CD4-positive, alpha-beta T cell (primary cell): Measurements from ENCODE around the gene FAM3A. TPM values are rescaled to one million over a fixed set of nuclear protein-coding genes. Genes with fewer than 3 reads are reported as not detected.
A peak's percentile ranks its signal among the peaks of the same experiment; 100 is the strongest.

Experiments
- ATAC-seq: fragments of 200-7000 bp; cut with Tn5 transposase; one replicate; pipeline ENCODE4 v1.10.0; 2022; ENCODE audit warnings: mild to moderate bottlenecking; ENCODE audit not compliant: poor library complexity
- CTCF ChIA-PET: fragments of 350-600 bp; sonication (Branson Sonifier 250); formaldehyde crosslinking; loops from one replicate; lab custom pipeline; 2021; ENCODE audit warnings: antibody characterized with exemption, inconsistent platforms; lab: Charles Lee
- POLR2A ChIA-PET: fragments of 350-600 bp; sonication (Branson Sonifier 250); formaldehyde crosslinking; loops from one replicate; lab custom pipeline; 2021; ENCODE audit warnings: antibody characterized with exemption, inconsistent platforms; lab: Charles Lee
- DNase-seq, 14 experiments: peaks; one replicate each; pipeline ENCODE4 v3.0.0-alpha.2; 2013 to 2020; ENCODE audit warnings: mixed read lengths in 2 of 14
- H3K27ac ChIP-seq, 2 donors: one replicate each; pipeline versions ENCODE4 v1.5.1 to v1.7.0; 2013; ENCODE audit warnings: low read length in 2 of 2, low read depth in 1 of 2, mild to moderate bottlenecking in 1 of 2
- H3K27me3 ChIP-seq, 2 experiments: 1 replicate in 1 of 2; 2 replicates in 1 of 2; pipeline versions ENCODE4 v1.6.1 to v1.7.0; 2013; ENCODE audit warnings: low read length in 2 of 2, control low read depth in 1 of 2, mild to moderate bottlenecking in 1 of 2, moderate library complexity in 1 of 2; ENCODE audit not compliant: insufficient read depth in 2 of 2, control insufficient read depth in 1 of 2
- H3K36me3 ChIP-seq: one replicate; pipeline ENCODE4 v1.6.1; 2013; ENCODE audit warnings: low read length, control low read depth; ENCODE audit not compliant: insufficient read depth
- H3K4me1 ChIP-seq: one replicate; pipeline ENCODE4 v1.6.1; 2013; ENCODE audit warnings: low read length, control low read depth; ENCODE audit not compliant: insufficient read depth
- H3K4me3 ChIP-seq: one replicate; pipeline ENCODE4 v1.5.1; 2013; ENCODE audit warnings: mild to moderate bottlenecking, low read length, moderate library complexity
- H3K9me3 ChIP-seq, 2 experiments: 1 replicate in 1 of 2; 2 replicates in 1 of 2; pipeline versions ENCODE4 v1.6.1 to v1.7.0; 2013; ENCODE audit warnings: low read length in 2 of 2, mild to moderate bottlenecking in 2 of 2, control low read depth in 1 of 2, moderate library complexity in 1 of 2; ENCODE audit not compliant: control insufficient read depth in 1 of 2, insufficient read depth in 1 of 2
- H3K27ac Mint-ChIP-seq: one replicate; pipeline ENCODE4 v1.8.0; 2020; ENCODE audit warnings: mixed read lengths
- H3K27me3 Mint-ChIP-seq: one replicate; pipeline ENCODE4 v1.8.0; 2021; ENCODE audit warnings: mixed read lengths
- H3K36me3 Mint-ChIP-seq: one replicate; pipeline ENCODE4 v1.8.0; 2021; ENCODE audit warnings: low read depth, mixed read lengths
- H3K4me1 Mint-ChIP-seq: one replicate; pipeline ENCODE4 v1.8.0; 2021; ENCODE audit warnings: low read depth, mixed read lengths
- H3K4me3 Mint-ChIP-seq: one replicate; pipeline ENCODE4 v1.8.0; 2020; ENCODE audit warnings: mild to moderate bottlenecking, mixed read lengths
- H3K9me3 Mint-ChIP-seq: one replicate; pipeline ENCODE4 v1.8.0; 2020; ENCODE audit warnings: mixed read lengths
- intact Hi-C, 2 experiments: fragments of 100-400 bp; cut with DNase I in 1 of 2; cut with micrococcal nuclease in 1 of 2; formaldehyde crosslinking; loops; one replicate each; pipeline versions ENCODE4 v1.15.1 to v1.9.0; 2023 to 2025; cut with DNase I, micrococcal nuclease
- total RNA-seq, 174 experiments: library from RNA in 2 of 174; stranded (reverse) in 2 of 174; gene quantifications; one replicate each; pipeline ENCODE4 v1.2.3 and lab custom pipeline; 2021 to 2026
- TF ChIP-seq, protein P1 (sequence below): fragments of 200-600 bp; IDR thresholded peaks from one replicate; pipeline ENCODE4 v1.8.0; 2022; ENCODE audit warnings: antibody characterized with exemption, mild to moderate bottlenecking

The FAM3A gene
- total RNA-seq, 2 experiments from 2014 or later: 36.1 to 38.2 TPM

DNA sequence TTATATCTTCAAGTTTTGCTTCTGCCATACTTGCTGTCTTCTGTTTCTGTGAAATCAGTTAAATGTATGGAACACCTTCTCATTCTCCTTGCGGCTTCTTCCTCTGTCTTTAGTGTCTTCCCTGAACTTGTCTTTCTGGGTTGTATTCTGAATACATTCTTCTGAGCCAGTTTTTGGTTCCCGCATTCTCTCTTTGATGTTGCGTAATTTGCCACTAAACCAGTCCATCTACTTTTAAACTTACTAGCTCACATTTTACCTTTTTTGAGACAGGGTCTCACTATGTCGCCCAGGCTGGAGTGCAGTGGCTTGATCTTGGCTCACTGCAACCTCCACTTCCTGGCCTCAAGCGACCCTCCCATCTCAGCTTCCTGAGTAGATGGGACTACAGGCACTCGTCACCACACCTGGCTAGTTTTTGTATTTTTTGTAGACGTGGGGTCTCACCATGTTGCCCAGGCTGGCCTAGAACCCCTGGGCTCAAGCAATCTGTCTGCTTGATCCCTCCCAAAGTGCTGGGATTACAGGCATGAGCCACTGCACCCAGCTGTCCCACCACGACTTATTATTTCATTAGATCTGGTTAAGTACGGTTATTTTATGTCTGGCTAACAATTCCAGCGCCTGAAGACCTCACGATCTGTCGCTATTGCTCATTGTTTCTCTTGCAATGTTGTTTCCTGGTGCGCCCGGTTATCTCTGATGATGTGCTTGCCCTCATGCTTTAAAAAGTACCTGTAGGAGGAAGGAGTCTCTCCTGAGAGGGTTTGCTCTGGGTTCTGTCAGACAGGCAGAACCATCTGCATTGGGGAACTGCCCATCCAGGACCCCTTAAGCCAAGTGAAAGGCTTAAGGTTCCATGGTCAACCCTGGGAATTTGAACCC is 9.8 kb upstream of the FAM3A start:
- no peaks in the 10 kb centered on the region for H3K36me3 Mint-ChIP-seq
- no peak for DNase-seq
- H3K4me1 ChIP-seq: peaks cover 24% of the 10 kb centered on the region
- no peaks in the 10 kb centered on the region for H3K36me3 ChIP-seq
- H3K9me3 Mint-ChIP-seq: no peaks in the 10 kb centered on the region
- ChIA-PET CTCF (interaction anchor here (0.9 to 1.0 kb wide), 2 partner anchors 115 to 128 kb away, joined by 3 read pairs; partner anchors contain the start of gene RPL10), POLR2A (interaction anchor here (1.0 to 3.1 kb wide), 3 partner anchors 10 to 128 kb away, joined by 3 to 21 read pairs (median 3); partner anchors contain the start of genes FAM3A, RPL10 and UBL4A)
- TF ChIP-seq, protein P1, sequence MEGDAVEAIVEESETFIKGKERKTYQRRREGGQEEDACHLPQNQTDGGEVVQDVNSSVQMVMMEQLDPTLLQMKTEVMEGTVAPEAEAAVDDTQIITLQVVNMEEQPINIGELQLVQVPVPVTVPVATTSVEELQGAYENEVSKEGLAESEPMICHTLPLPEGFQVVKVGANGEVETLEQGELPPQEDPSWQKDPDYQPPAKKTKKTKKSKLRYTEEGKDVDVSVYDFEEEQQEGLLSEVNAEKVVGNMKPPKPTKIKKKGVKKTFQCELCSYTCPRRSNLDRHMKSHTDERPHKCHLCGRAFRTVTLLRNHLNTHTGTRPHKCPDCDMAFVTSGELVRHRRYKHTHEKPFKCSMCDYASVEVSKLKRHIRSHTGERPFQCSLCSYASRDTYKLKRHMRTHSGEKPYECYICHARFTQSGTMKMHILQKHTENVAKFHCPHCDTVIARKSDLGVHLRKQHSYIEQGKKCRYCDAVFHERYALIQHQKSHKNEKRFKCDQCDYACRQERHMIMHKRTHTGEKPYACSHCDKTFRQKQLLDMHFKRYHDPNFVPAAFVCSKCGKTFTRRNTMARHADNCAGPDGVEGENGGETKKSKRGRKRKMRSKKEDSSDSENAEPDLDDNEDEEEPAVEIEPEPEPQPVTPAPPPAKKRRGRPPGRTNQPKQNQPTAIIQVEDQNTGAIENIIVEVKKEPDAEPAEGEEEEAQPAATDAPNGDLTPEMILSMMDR: no peak
- intact Hi-C loops: no loop called here
- ATAC-seq: no peak
- peak overlapping the region; percentile 4 for H3K4me3 Mint-ChIP-seq
- H3K9me3 ChIP-seq: no peaks in the 10 kb centered on the region
- H3K27ac Mint-ChIP-seq: peak overlapping the region; percentile 72
- no peak overlapping the region for H3K27ac ChIP-seq
- H3K27me3 Mint-ChIP-seq: no peaks in the 10 kb centered on the region
- H3K4me1 Mint-ChIP-seq: peaks cover 22% of the 10 kb centered on the region
- no peak overlapping the region for H3K4me3 ChIP-seq
- H3K27me3 ChIP-seq: no peaks in the 10 kb centered on the region

DNA sequence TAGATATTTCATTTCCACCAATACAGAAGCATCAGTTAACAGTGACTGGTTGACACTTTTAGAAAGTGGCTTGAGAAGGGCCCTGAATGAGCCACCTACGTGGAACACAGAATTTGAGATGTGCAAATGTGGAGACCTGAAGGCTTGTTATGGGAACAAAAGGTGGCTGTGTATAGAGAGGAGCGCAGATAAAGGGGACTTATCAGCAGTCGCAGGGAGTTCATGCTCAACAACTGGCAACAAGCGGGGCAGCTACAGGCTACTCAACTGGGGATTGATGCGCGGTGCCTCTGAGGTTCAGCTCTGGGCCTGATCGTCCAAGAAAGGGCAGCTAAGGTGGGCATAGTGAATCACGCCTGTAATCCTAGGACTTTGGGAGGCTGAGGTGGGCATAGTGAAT is 3.4 kb upstream of the FAM3A start:
- intact Hi-C loops: loop anchor here in 1 of 2 experiments (5.0 kb wide), 1 partner anchor 42 kb away; the partner anchor contains the start of gene LAGE3
- no peak for ATAC-seq
- Histone ChIP-seq H3K9me3 (no peaks in the 10 kb centered on the region), H3K36me3 (no peaks in the 10 kb centered on the region), H3K27me3 (no peaks in the 10 kb centered on the region), H3K27ac (no peak overlapping the region), H3K4me3 (no peak overlapping the region), H3K4me1 (peaks cover 19% of the 10 kb centered on the region)
- peaks cover 4% of the 10 kb centered on the region for H3K36me3 Mint-ChIP-seq
- H3K27ac Mint-ChIP-seq: no peak overlapping the region
- no peaks in the 10 kb centered on the region for H3K27me3 Mint-ChIP-seq
- TF ChIP-seq, protein P1: no peak
- no peak for DNase-seq
- ChIA-PET CTCF (interaction anchor here (0.9 kb wide), 1 partner anchor 8 kb away, joined by 6 read pairs; no protein-coding TSS in a partner anchor), POLR2A (no interaction called here)
- no peak overlapping the region for H3K4me3 Mint-ChIP-seq
- H3K9me3 Mint-ChIP-seq: no peaks in the 10 kb centered on the region
- H3K4me1 Mint-ChIP-seq: peaks cover 14% of the 10 kb centered on the region

DNA sequence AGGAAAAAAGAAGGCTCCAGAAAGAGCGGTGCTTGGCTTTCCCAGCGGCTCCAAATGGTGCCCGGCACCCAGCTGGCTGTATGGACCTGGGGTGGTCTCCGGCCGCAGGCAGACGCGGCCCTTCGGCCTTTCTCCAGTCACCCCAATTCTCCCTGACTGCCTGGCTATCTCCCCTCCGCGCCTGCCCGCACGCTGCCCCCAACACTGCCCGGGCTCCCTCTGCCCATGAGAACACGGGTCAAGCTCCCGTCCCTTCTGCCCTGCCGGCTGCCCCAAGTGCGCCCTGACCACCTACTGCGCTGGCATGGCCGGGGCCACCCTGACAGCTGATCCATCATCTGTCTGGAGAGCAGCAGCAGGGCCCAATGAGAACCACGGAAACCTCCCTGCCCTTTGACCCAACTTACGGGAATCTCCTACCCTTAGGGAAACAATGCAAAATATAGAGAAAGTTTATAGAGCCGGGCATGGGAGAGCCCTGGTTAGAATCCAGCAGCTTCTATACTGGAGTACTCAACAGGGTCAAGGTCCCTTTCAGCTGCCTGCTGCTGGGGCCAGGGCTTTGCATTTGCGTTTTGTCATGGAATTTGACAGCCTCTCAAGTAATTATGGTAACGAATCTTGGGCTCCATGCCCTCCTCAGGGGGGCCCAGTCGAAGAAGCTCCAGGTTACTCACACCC is 1.2 kb upstream of the FAM3A start:
- Mint-ChIP-seq H3K27me3 (no peaks in the 10 kb centered on the region), H3K4me3 (peak overlapping the region; percentile 42), H3K27ac (peak overlapping the region; percentile 91), H3K36me3 (peaks cover 10% of the 10 kb centered on the region), H3K4me1 (peaks cover 21% of the 10 kb centered on the region), H3K9me3 (no peaks in the 10 kb centered on the region)
- Histone ChIP-seq H3K4me3 (peak overlapping the region; percentile 62), H3K27ac (no peak overlapping the region), H3K9me3 (no peaks in the 10 kb centered on the region), H3K36me3 (no peaks in the 10 kb centered on the region), H3K4me1 (peaks cover 35% of the 10 kb centered on the region), H3K27me3 (no peaks in the 10 kb centered on the region)
- ChIA-PET POLR2A (interaction anchor here (0.8 to 3.8 kb wide), 8 partner anchors 9 to 421 kb away, joined by 3 to 35 read pairs (median 4); partner anchors contain the start of genes FLNA, SLC10A3 and UBL4A), CTCF (interaction anchor here (2.5 kb wide), 1 partner anchor 10 kb away, joined by 8 read pairs; no protein-coding TSS in a partner anchor)
- TF ChIP-seq, protein P1: no peak
- intact Hi-C loops: loop anchor here in 1 of 2 experiments (2.0 to 5.0 kb wide), 3 partner anchors 16 to 40 kb away; partner anchors contain the start of gene LAGE3
- ATAC-seq (no peak), DNase-seq (no peak)
